Endothelial cell of umbilical vein (primary cell): ENCODE results near the gene TMEM217.

Experiments used
- CTCF ChIP-seq, 2 donors: IDR thresholded peaks; 1 replicate in 1 of 2; 2 replicates in 1 of 2; pipeline ENCODE4 v1.5.1; 2011; ENCODE audit warnings: low read length in 2 of 2, mild to moderate bottlenecking in 2 of 2, moderate library complexity in 2 of 2, control low read depth in 1 of 2, inconsistent platforms in 1 of 2, low read depth in 1 of 2; ENCODE audit not compliant: insufficient read depth in 1 of 2; ENCODE audit errors: extremely low read depth in 1 of 2
- JUN ChIP-seq: IDR thresholded peaks from 2 replicates; pipeline ENCODE4 v1.6.1; 2011; ENCODE audit warnings: borderline replicate concordance, low read depth; ENCODE audit not compliant: insufficient read length, insufficient read depth
- MAX ChIP-seq: IDR thresholded peaks from 2 replicates; pipeline ENCODE4 v1.6.1; 2011; ENCODE audit not compliant: insufficient read depth, insufficient read length
- POLR2A ChIP-seq: IDR thresholded peaks from 2 replicates; pipeline ENCODE4 v1.6.1; 2012; ENCODE audit warnings: low read depth, mild to moderate bottlenecking, control low read depth, low read length
- POLR2AphosphoS5 ChIP-seq: IDR thresholded peaks from 2 replicates; pipeline ENCODE4 v1.6.1; 2012; ENCODE audit warnings: low read depth, mild to moderate bottlenecking, control low read depth, low read length, moderate library complexity; ENCODE audit not compliant: insufficient read depth

- TF ChIP-seq POLR2A (no peak), CTCF (IDR thresholded peaks at IDR 0.05; ENCODE audit: extremely low read depth in 1 of 2, insufficient read depth in 1 of 2, low read depth in 1 of 2, low read length in 2 of 2) (no peak), JUN (no peak), POLR2AphosphoS5 (no peak), MAX (no peak)
Measured at GRCh38 chr6:37239526-37239925, 18.4 kb downstream of the TMEM217 start.
